Testis (tissue), 3 donors: ENCODE data around the gene APOBEC2. TPM values are rescaled to one million over a fixed set of nuclear protein-coding genes. Genes with fewer than 3 reads are reported as not detected.

Experiments used
- DNase-seq: peaks from one replicate; pipeline ENCODE4 v3.0.0-alpha.2; 2019
- H3K27ac ChIP-seq, 2 donors: fragments of 200-600 bp; sonication (generic); one replicate each; pipeline ENCODE4 v1.5.1; 2019
- H3K27me3 ChIP-seq: fragments of 200-600 bp; sonication (generic); one replicate; pipeline ENCODE4 v1.5.1; 2019
- H3K36me3 ChIP-seq: fragments of 200-600 bp; sonication (generic); one replicate; pipeline ENCODE4 v1.5.1; 2017; ENCODE audit warnings: low read depth; ENCODE audit errors: missing control alignments
- H3K4me1 ChIP-seq: fragments of 200-600 bp; sonication (generic); one replicate; pipeline ENCODE4 v1.5.1; 2019
- H3K4me3 ChIP-seq, 2 donors: fragments of 200-600 bp; sonication (generic); one replicate each; pipeline ENCODE4 v1.5.1; 2017 to 2019
- H3K9me3 ChIP-seq: fragments of 200-600 bp; sonication (generic); one replicate; pipeline ENCODE4 v1.5.1; 2017
- POLR2A ChIP-seq: fragments of 450-650 bp; IDR thresholded peaks from one replicate; pipeline ENCODE4 v1.6.1; 2017; ENCODE audit warnings: antibody characterized with exemption, mild to moderate bottlenecking, moderate library complexity
- WGBS, 2 donors: methylation state at CpG; one replicate each; pipeline ENCODE4 v1.1.5; 2018; 5-methylcytosine and 5-hydroxymethylcytosine counted together
- intact Hi-C: fragments of 100-400 bp; cut with DNase I; formaldehyde crosslinking; loops from one replicate; pipeline ENCODE4 v1.15.1; 2023; ENCODE audit warnings: low total_unique reads
- polyA plus RNA-seq: library from polyadenylated mRNA; stranded (reverse); fragments of 350-450 nt; fragmentation: Illumina TruSeq; extraction: RNeasy Lipid Tissue Mini Kit (QIAGEN cat#74804); gene quantifications from one replicate; pipeline ENCODE4 v1.2.3, GENCODE V29; 2014; ENCODE audit warnings: low read depth, low replicate concordance; ENCODE audit not compliant: insufficient read depth
- total RNA-seq, 2 donors: library from RNA; depleted of rRNA; stranded (reverse); fragments of >200 nt; gene quantifications; one replicate each; pipeline ENCODE4 v1.2.3, GENCODE V29; 2016
- TF ChIP-seq, protein P1 (sequence below), 3 experiments: fragments of 450-650 bp in 2 of 3; fragments of 200-600 bp in 1 of 3; sonication (generic) in 1 of 3; IDR thresholded peaks; one replicate each; pipeline ENCODE4 v1.5.1; 2016 to 2019; ENCODE audit warnings: antibody characterized with exemption in 3 of 3, mild to moderate bottlenecking in 2 of 3, moderate library complexity in 1 of 3

Gene APOBEC2
- total and polyA plus RNA-seq, 3 donors from 2014 or later = 0.87 to 8.5 (median 1.2) TPM

DNA sequence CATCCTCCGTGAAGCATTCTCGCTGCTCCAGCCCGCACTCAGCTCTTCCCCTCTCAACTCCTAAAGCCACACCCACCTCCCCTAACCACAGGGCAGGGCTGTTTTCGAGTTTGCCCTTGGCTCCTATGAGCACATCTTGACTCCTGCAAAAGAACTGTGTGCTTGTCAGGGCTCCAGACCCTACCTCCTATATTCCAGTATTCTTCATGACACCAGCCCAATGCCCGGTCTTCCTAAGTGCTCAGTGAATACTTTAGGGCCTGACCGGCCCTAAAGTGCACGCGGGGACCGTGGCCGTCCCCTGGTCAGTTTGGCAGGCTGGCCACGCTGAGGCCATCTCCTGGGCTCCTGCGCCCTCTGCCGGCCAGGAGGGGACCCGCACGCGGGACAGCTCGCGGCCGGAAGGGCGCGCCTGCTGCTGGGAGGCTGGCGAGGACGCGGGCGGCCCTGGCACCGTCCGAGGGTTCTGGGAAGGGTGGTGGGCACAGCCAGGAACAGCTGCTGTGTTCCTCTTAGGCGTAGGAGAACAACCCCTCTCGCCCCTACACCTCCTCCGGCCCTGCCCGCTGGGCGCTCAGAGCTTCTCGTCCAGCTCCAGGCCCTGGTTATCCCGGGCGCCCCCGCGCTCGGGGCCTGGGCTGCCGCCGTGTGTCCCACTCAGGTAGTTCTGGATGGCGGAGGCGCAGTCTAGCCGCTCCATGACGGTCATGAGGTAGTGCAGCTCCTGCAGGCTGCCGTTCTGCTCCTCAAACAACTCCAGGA is 25.0 kb upstream of the APOBEC2 start:
- intact Hi-C loops = no loop called here
- peak; percentile 90 for DNase-seq
- Histone ChIP-seq H3K4me1 (peaks cover 11% of the 10 kb centered on the region), H3K27ac (peak overlapping the region; percentile 8 to 34), H3K9me3 (no peaks in the 10 kb centered on the region), H3K36me3 (no peaks in the 10 kb centered on the region), H3K4me3 (peak overlapping the region; percentile 63 to 64), H3K27me3 (no peaks in the 10 kb centered on the region)
- TF ChIP-seq POLR2A = no peak
- TF ChIP-seq, protein P1, sequence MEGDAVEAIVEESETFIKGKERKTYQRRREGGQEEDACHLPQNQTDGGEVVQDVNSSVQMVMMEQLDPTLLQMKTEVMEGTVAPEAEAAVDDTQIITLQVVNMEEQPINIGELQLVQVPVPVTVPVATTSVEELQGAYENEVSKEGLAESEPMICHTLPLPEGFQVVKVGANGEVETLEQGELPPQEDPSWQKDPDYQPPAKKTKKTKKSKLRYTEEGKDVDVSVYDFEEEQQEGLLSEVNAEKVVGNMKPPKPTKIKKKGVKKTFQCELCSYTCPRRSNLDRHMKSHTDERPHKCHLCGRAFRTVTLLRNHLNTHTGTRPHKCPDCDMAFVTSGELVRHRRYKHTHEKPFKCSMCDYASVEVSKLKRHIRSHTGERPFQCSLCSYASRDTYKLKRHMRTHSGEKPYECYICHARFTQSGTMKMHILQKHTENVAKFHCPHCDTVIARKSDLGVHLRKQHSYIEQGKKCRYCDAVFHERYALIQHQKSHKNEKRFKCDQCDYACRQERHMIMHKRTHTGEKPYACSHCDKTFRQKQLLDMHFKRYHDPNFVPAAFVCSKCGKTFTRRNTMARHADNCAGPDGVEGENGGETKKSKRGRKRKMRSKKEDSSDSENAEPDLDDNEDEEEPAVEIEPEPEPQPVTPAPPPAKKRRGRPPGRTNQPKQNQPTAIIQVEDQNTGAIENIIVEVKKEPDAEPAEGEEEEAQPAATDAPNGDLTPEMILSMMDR (IDR thresholded peaks at IDR 0.05) = peak; percentile 91 to 96 (median 95)
- WGBS, 2 donors = 2% methylated on average over 7 to 44 of the region's 45 CpGs

DNA sequence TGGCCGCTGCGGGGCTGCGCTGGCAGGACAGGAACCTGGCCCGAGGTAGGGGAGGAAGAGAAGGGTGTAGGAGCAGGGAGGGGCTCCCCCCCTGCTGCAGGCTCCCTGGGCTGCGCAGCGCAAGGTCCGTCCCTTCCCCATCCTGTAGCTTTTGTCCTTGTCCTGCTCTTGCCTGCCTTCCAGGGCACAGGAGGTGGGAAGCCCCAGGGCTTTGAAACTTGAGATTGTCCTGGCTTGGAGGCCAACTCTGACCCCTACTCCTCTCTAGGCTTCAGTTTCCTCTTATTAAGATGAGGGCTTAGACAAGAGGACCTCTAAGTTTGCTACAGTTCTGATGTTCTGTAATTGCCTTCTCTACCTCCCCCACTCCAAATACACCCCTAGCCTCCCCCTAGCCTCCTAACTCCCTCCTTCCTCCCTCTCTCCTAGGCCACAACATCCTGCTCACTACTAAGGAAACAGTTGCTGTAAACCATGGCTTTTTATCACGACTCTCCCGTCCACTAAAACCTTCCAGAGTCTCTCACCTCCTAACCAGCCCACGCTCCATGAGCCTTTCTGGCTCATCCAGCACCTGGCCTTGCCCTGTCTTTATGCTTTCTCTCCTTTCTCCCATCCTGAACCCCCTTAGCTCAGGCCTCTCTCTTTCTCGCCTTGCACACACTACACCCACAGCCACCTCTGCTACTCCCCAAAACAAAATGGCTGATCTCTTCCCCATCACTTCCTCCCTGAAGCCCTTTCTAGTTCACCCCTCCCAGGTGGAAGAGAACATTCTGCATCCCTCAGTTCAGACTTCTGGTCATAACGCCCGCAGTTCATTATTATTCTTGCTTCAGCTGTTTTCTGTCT is 24.2 kb upstream of the APOBEC2 start:
- Histone ChIP-seq H3K27me3 (no peaks in the 10 kb centered on the region), H3K27ac (peak overlapping the region; percentile 8 to 34), H3K9me3 (no peaks in the 10 kb centered on the region), H3K4me1 (peaks cover 11% of the 10 kb centered on the region), H3K36me3 (no peaks in the 10 kb centered on the region), H3K4me3 (peak overlapping the region; percentile 63 to 64)
- 33 to 61% methylated on average over 7 to 13 of the region's 13 CpGs for WGBS, 2 donors
- no peak for DNase-seq
- intact Hi-C loops = no loop called here
- TF ChIP-seq POLR2A = no peak
- TF ChIP-seq, protein P1 (IDR thresholded peaks at IDR 0.05) = no peak

DNA sequence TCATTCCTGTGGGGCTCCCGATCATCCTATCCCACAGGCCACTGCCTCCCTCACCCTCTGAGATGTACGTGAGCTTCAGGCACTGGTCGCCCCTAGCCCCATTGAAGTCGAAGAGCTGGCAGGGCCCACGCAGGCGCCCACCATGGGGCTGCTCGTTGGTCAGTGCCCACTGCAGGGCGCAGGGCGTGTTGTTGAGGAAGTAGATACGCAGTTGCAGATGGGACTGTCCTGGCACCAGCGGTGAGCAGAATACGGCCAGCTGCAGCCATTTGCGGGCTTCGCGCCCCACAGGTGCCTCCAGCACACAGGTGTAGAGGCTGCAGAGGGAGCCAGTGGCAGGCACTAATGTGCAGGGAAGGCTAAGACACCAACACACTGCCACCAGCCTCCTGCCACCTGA is 20.2 kb upstream of the APOBEC2 start:
- Histone ChIP-seq H3K4me3 (no peak overlapping the region), H3K9me3 (no peaks in the 10 kb centered on the region), H3K27ac (no peak overlapping the region), H3K27me3 (no peaks in the 10 kb centered on the region), H3K36me3 (no peaks in the 10 kb centered on the region), H3K4me1 (peaks cover 5% of the 10 kb centered on the region)
- TF ChIP-seq, protein P1 (IDR thresholded peaks at IDR 0.05) = no peak
- no peak for TF ChIP-seq POLR2A
- intact Hi-C loops = loop anchor here (10.0 kb wide), 1 partner anchor 138 kb away; no protein-coding TSS in a partner anchor
- 91 to 92% methylated on average over 8 to 15 of the region's 15 CpGs for WGBS, 2 donors
- DNase-seq = no peak

DNA sequence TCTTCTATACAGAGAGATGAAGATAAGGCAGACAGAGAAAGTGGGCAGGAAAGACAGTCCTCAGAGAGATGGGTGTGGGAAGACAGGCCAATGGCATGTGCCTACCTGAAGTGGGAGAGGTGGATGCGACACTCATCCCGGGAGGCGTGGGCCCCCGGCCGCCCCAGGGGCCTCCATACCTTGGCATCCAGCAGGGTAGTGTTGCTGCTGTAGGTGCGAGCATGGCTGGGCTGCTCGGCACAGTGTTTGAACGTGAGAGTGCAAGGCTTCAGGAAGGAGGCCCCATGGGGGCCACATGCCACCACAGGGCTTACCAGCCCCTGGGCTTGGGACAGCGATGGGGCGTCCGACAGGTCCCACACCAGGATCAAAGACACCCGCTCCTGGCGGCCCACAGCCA is 19.2 kb upstream of the APOBEC2 start:
- no peak for DNase-seq
- Histone ChIP-seq H3K27ac (no peak overlapping the region), H3K36me3 (no peaks in the 10 kb centered on the region), H3K4me1 (peaks cover 1% of the 10 kb centered on the region), H3K9me3 (no peaks in the 10 kb centered on the region), H3K27me3 (no peaks in the 10 kb centered on the region), H3K4me3 (no peak overlapping the region)
- TF ChIP-seq POLR2A = no peak
- TF ChIP-seq, protein P1 (IDR thresholded peaks at IDR 0.05) = no peak
- 87 to 95% methylated on average over 8 to 13 of the region's 13 CpGs for WGBS, 2 donors
- intact Hi-C loops = loop anchor here (10.0 kb wide), 1 partner anchor 139 kb away; no protein-coding TSS in a partner anchor
